HUES64 (cell line): Measurements from ENCODE around the gene FOXD4L5. TPM values are rescaled to one million over a fixed set of nuclear protein-coding genes. Genes with fewer than 3 reads are reported as not detected.
"Not testable (repeated sequence)": the region's sequence is repeated elsewhere in the genome, so short reads cannot be mapped to it uniquely, and the experiment has no call there.

Experiments used
- H3K27ac ChIP-seq: 2 replicates; pipeline ENCODE4 v1.7.0; 2013; ENCODE audit warnings: low read depth, low read length, inconsistent platforms
- H3K27me3 ChIP-seq: 2 replicates; pipeline ENCODE4 v1.6.1; 2013; ENCODE audit warnings: mild to moderate bottlenecking, low read length; ENCODE audit not compliant: insufficient read depth
- H3K36me3 ChIP-seq: 2 replicates; pipeline ENCODE4 v1.6.1; 2013; ENCODE audit warnings: mild to moderate bottlenecking, low read length; ENCODE audit not compliant: insufficient read depth
- H3K4me1 ChIP-seq: 2 replicates; pipeline ENCODE4 v1.6.1; 2013; ENCODE audit warnings: mild to moderate bottlenecking, low read length, moderate library complexity; ENCODE audit not compliant: insufficient read depth
- H3K4me3 ChIP-seq: 2 replicates; pipeline ENCODE4 v1.5.1; 2013; ENCODE audit warnings: mild to moderate bottlenecking, low read length, moderate library complexity
- H3K9ac ChIP-seq: 2 replicates; pipeline ENCODE4 v1.6.1; 2013; ENCODE audit warnings: mild to moderate bottlenecking, low read depth, low read length
- H3K9me3 ChIP-seq: 2 replicates; pipeline ENCODE4 v1.6.1; 2013; ENCODE audit warnings: low read depth, low read length; ENCODE audit not compliant: insufficient read depth
- WGBS: fragments of 150-250, 120-280 bp; methylation state at CpG from one replicate; pipeline ENCODE4 v1.1.7; 2013; ENCODE audit warnings: missing lambda C conversion rate; 5-methylcytosine and 5-hydroxymethylcytosine counted together
- polyA plus RNA-seq, 2 experiments: library from polyadenylated mRNA; stranded (reverse); fragments of 50-300 nt; gene quantifications; one replicate each; pipeline ENCODE4 v1.2.3, GENCODE V29; 2013

The FOXD4L5 gene
- polyA plus RNA-seq (2013, experiment 1 of 2): not detected
- not detected for polyA plus RNA-seq (2013, experiment 2 of 2)

GRCh38 chr9:65285109-65285508 lies at the start of gene FOXD4L5:
FOXD4L5 (minus strand) TSS chr9:65285209; CDS start chr9:65284377, 832 bp downstream.
- WGBS: no CpG with 5 or more reads among the region's 2 CpGs
- not testable (repeated sequence) for H3K9me3 ChIP-seq, H3K9ac ChIP-seq, H3K27ac ChIP-seq, H3K4me1 ChIP-seq, H3K4me3 ChIP-seq, H3K36me3 ChIP-seq
- H3K27me3 ChIP-seq: peaks cover 11% of the 10 kb centered on the region

- not testable (repeated sequence) for H3K4me1 ChIP-seq, H3K36me3 ChIP-seq, H3K9ac ChIP-seq, H3K4me3 ChIP-seq, H3K9me3 ChIP-seq, H3K27ac ChIP-seq
- WGBS: 31% methylated on average over 9 of the region's 33 CpGs
- peaks cover 11% of the 10 kb centered on the region for H3K27me3 ChIP-seq
These were observed 1.1 kb downstream of the FOXD4L5 start for GRCh38 chr9:65283943-65284342.

GRCh38 chr9:65282976-65283375 lies 2.0 kb downstream of the FOXD4L5 start:
- H3K27me3 ChIP-seq: peaks cover 11% of the 10 kb centered on the region
- H3K4me3 ChIP-seq, H3K9me3 ChIP-seq, H3K36me3 ChIP-seq, H3K27ac ChIP-seq, H3K4me1 ChIP-seq, H3K9ac ChIP-seq: not testable (repeated sequence)
- no CpG with 5 or more reads among the region's 27 CpGs for WGBS
